Measurements from ENCODE around the gene P2RX2.

The P2RX2 gene

GRCh38 chr12:132662901-132663755 is 44.6 kb downstream of the P2RX2 start:
- no peak for DNase-seq (ENCODE audit: low read depth)

GRCh38 chr12:132664206-132665148 is 45.9 kb downstream of the P2RX2 start:
- no peak for DNase-seq (ENCODE audit: low read depth)

GRCh38 chr12:132665149-132665491 is 46.5 kb downstream of the P2RX2 start:
- no peak for DNase-seq (ENCODE audit: low read depth)

GRCh38 chr12:132665794-132666193 is 47.2 kb downstream of the P2RX2 start:
- no peak for DNase-seq (ENCODE audit: low read depth)

GRCh38 chr12:132668191-132669088 is 49.9 kb downstream of the P2RX2 start:
- DNase-seq (ENCODE audit: low read depth) = no peak

GRCh38 chr12:132669166-132669879 is 50.7 kb downstream of the P2RX2 start:
- DNase-seq (ENCODE audit: low read depth) = no peak
